SW480 (cell line): ENCODE measurements around the gene HDLBP.
A peak's percentile ranks its signal among the peaks of the same experiment; 100 is the strongest.
"Not testable (repeated sequence)": the region's sequence is repeated elsewhere in the genome, so short reads cannot be mapped to it uniquely, and the experiment has no call there.

Experiments
- DNase-seq: peaks from one replicate; pipeline ENCODE4 v3.0.0-alpha.2; 2016; ENCODE audit warnings: low spot score

HDLBP gene

GRCh38 chr2:241308267-241308666 lies 7.2 kb downstream of the HDLBP start:
- DNase-seq: no peak

GRCh38 chr2:241307055-241307454 lies 8.4 kb downstream of the HDLBP start:
- DNase-seq: no peak

- no peak for DNase-seq
These were observed 11.3 kb downstream of the HDLBP start for GRCh38 chr2:241304039-241304670.

DNA sequence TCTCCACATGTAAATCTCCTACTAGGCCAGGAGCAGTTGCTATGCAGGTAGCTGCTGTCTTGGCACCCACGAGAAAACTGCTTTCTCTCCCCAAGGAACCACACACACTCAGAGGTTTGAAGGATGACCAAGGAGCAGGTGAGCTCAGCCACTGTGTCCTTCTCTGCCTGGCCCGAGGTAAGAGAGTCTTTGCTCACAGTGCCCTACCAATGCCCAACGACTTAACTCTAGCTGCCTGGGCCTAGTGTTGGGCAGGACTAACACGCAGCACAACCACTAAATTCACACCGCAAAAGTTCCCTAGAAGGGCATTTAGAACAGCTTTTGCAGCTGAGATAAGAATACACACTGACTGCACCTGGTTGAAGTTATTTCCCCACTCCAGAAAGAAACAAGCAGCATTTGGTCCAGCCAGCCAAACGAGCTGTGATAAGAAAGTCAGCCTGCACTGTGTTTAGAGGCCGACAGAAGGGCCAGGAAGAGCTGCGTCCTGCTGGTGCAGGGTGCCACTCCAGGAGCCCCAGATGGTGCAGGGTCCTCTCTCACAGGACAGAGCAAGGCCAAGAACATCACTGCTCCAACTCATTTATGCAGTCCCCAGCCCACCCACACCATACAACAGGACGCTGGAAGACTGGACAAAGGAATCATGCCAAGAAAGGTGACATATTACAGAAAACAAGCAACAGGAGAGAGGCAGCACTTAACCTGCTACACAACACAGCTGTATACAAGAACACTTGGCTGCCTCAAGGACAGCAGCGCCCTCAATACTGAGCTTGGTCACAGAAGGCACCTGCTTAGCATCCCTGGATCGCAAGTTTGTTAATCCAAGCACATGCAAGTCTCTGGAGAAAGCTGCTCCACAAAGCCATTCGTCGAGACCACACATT lies 12.5 kb downstream of the HDLBP start:
- DNase-seq: no peak

GRCh38 chr2:241302083-241302482 lies 13.4 kb downstream of the HDLBP start:
- no peak for DNase-seq

- no peak for DNase-seq
These were observed 15.5 kb downstream of the HDLBP start for GRCh38 chr2:241300000-241300399.

GRCh38 chr2:241298673-241299072 lies 16.8 kb downstream of the HDLBP start:
- no peak for DNase-seq

GRCh38 chr2:241296767-241297166 lies 18.7 kb downstream of the HDLBP start:
- no peak for DNase-seq

GRCh38 chr2:241295326-241296095 lies 20.0 kb downstream of the HDLBP start:
- DNase-seq: no peak

DNA sequence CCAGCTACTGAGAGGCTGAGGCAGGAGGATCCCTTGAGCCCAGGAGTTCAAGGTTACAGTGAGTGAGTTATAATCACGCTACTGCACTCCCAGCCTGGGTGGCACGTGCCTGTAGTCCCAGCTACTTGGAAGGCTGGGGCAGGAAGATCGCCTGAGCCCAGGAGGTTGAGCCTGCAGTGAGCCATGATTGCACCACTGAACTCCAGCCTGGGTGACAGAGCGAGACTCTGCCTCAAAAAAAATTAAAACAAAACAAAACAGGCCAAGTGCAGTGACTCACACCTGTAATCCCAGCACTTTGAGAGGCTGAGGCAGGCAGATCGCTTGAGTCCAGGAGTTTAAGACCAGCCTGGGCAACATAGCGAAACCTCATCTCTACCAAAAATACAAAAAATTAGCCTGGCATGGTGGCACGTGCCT lies 22.1 kb downstream of the HDLBP start:
- DNase-seq: not testable (repeated sequence)

- DNase-seq: no peak
These were observed 23.5 kb downstream of the HDLBP start for GRCh38 chr2:241291977-241292376.

DNA sequence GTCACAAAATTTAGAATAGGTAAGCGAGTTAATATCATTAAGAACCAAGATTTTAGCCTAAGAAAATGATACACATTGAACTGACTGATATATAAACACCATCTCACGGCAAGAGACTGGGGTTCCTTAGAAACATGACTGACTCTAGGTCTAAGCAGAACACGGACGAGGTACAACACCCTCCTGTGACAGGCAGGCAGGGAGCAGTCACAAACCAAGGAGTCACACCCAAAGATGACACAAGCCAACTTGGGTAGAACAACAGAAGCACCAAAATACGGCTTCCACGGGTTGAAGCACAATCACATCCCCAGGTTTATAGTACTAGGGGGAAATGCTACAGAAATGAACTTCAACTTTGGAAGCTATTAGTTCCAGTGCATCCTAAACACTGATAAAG lies 24.3 kb downstream of the HDLBP start:
- DNase-seq: no peak

DNA sequence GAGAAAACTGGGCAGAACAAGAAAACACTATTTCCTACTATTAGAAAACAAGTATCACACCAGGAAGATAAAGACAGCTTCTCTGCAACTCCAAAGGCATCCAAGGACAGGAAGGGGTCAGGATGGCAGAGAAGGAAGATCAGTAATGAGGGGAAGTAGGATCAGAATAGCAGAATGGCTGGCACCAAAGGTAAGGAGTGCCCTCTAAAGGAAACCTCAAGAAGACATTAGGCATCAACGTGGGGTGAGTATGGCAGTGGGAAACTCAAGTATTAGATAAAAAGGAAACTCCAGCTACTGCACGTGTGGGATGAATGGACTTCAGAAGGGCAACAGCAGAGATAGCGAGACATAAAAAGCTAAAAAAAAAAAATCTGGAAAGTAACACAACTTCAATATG lies 25.9 kb downstream of the HDLBP start:
- no peak for DNase-seq

DNA sequence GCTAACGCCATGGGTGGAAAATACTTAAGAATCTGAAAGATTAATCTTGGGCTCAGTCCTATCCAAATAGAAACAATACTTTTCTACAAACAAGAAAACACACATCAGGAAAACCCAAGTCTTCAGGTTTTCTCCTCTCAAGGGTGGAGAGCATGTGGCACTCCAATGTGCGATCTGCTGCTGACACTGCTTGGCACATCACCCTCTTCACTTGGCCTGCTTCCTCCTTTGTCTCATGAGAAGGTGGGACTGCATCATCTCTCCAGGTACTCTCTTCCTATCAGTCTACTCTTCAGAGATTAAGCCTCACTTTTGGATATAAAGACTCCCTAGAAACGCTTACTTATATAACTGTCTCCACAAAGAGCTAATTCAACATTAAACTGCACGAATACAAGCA lies 26.4 kb downstream of the HDLBP start:
- DNase-seq: no peak

- DNase-seq: no peak
These were observed 27.1 kb downstream of the HDLBP start for GRCh38 chr2:241288324-241288888.

GRCh38 chr2:241286348-241287090 lies 29.0 kb downstream of the HDLBP start:
- no peak for DNase-seq

DNA sequence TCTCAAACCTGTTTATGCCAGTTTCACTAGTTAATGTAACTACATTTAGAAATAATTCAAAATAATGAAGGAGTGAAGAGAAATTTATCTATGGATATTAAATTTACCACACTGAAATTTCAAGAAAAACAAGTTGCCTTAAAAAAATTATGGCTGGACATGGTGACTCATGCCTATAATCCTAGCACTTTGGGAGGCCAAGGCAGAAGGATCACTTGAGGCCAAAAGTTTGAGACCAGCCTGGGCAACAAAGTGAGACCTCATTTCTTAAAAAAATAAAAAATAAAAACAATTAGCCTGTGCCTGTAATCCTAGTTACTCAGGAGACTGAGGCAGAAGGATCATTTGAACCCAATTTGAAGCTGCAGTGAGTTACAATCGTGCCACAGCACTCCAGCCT lies 29.9 kb downstream of the HDLBP start:
- no peak for DNase-seq

DNA sequence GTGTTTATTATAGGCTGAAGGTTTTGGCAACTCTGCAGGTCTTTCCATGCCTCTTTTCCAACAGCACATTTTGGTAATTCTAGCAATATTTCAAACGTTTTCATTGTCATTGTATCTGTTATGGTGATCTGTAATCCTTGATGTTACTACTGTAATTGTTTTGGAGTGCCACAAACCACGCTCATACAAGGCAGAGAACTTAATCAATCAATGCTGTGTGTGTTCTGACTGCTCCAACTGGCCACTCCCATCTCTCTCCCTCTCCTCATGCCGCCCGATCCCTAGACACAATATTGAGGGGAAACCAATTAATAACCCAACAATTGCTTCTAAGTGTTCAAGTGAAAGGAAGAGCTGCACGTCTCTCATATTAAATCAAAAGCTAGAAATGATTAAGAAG lies 32.9 kb downstream of the HDLBP start:
- no peak for DNase-seq

DNA sequence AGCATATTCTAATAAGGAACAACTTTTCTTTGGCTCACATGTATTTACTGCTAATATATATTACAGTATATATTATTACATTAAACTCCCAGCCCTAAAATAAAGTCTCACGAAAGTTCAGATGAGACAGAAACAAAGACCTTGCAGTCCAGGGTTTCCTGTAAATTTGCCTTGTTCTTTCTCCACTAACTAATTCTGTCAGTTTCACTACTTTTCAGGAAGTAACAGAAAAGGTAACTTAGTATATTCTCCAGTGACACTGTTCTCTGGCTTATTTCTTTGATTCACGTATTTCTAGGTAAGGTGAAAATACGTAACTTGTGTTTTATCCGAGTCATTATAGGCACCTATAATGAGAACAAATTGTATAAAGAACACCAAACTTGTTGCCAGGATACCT lies 35.2 kb downstream of the HDLBP start:
- DNase-seq: no peak

GRCh38 chr2:241279828-241280227 lies 35.6 kb downstream of the HDLBP start:
- no peak for DNase-seq

GRCh38 chr2:241279413-241279812 lies 36.1 kb downstream of the HDLBP start:
- peak; percentile 80 for DNase-seq

GRCh38 chr2:241278306-241278705 lies 37.2 kb downstream of the HDLBP start:
- not testable (repeated sequence) for DNase-seq
